DOHH2 (cell line): ENCODE results near the gene MBD6.

Source experiments
- CTCF ChIP-seq: fragments of 200-600 bp; sonication (generic); IDR thresholded peaks from one replicate; pipeline ENCODE4 v1.5.1; 2014; ENCODE audit warnings: antibody characterized with exemption, mild to moderate bottlenecking, low read depth, low read length; ENCODE audit not compliant: poor library complexity, severe bottlenecking
- EZH2phosphoT487 ChIP-seq: fragments of 200-600 bp; sonication (generic); IDR thresholded peaks from 2 replicates; pipeline ENCODE4 v1.6.1; 2017; ENCODE audit warnings: borderline replicate concordance, mild to moderate bottlenecking, antibody characterized with exemption, low read length, moderate library complexity, mixed read lengths

- no peak for TF ChIP-seq CTCF
- TF ChIP-seq EZH2phosphoT487 = no peak
Measured at GRCh38 chr12:57546438-57547287, 24.0 kb downstream of the MBD6 start, which contains the start of gene DCTN2.
